Hematopoietic multipotent progenitor cell treated with erythropoietin and hydrocortisone succinate and interleukin-3 and kit ligand, for 4 days (in vitro differentiated cells): ENCODE results near the gene AACS.
"Not testable (repeated sequence)": the region's sequence is repeated elsewhere in the genome, so short reads cannot be mapped to it uniquely, and the experiment has no call there.

ENCODE experiments used
- DNase-seq: peaks from one replicate; pipeline ENCODE4 v3.0.0-alpha.2; 2015

The AACS gene

GRCh38 chr12:125092872-125093680, 27.8 kb downstream of the AACS start:
- no peak for DNase-seq

DNA sequence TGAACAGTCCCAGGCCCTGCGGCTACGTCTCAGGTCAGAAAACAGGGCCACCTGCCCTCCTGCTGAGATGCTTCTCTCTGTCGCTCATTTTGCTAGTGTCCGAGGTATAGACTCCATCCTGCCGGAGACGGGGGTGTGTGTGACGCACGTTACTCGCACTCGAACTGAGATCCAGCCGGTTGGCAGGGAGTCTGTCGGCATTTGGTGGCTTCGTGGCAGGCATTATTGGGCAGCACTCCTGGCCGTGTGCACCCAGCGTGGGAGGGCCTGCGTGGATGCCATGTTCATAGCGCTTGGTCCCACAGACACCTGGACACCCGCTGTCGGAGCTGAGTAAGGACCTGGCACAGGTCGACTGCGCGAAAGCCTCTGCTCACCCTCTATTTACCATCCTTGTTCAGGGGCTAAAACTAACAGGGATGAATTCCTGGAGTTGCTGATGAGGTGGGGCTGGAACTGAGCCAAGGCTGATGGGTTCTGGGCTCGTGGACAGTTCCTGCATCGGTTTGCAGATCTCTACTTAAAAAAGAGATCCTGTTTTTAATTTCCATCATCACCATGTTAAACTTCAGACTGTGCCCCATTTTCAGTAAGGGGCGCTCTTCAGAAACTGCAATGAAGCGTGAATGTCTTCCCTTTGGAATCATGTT, 28.6 kb downstream of the AACS start:
- DNase-seq, result no peak

GRCh38 chr12:125096894-125097293, 31.7 kb downstream of the AACS start:
- DNase-seq, result no peak

DNA sequence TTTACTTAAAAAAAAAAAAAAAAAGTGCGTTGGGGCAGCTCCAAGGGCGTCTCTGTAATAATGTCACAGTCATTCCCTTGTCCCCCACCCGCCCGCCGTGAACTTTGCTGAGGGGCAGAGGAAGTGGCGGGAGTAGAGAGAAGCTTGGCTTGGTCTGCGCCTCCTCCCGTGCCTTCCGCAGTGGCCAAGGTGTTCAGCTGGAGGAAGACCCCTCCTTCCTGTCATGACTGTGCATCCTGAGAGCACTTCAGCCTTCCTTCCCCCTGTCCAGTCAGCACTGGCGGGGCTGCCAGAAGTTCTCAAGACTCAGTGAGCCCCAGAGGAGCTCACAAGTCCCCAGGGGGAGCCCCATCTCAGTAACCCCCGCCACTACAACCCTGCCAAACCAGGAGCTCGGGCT, 32.2 kb downstream of the AACS start:
- peak; percentile 37 for DNase-seq

DNA sequence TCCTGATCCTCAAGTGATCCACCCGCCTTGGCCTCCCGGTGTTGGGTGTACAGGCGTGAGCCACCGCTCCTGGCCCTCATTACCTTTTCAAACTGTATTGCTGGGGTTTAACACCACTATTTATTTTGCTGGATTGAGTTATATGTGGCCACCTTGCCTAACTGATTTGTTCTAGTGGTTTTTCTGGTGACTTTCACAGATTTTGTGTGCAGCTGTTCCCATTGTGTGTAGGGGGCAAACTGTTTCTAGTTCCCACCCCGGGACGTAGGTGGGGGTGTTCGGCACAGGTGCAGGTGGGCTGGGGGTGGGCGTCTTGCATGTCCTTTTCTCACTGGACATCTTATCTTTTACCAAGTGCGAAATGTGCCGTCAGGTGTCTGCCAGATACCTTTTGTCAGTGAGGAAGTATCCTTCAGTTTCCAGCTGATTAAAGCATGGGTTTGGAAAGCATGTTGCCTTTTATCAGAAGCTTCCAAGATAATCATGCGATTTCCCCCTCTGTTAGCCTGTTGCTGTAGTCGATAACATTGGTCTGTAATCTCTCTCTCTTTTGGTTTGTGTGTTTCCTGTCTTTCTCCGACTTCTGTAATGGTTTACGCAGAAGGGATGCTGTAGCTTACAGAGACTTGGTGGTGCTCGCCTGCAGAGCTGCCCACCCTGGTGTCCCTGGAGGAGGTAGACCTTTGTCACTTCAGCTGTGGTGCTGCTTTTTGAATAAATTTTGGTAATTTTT, 33.6 kb downstream of the AACS start:
- peak; percentile 62 for DNase-seq

- no peak for DNase-seq
Measured at GRCh38 chr12:125099409-125099782, 34.2 kb downstream of the AACS start.

- no peak for DNase-seq
Measured at GRCh38 chr12:125100551-125101434, 35.6 kb downstream of the AACS start.

GRCh38 chr12:125104982-125105381, 39.7 kb downstream of the AACS start:
- DNase-seq, result peak; percentile 47

- DNase-seq, result no peak
Measured at GRCh38 chr12:125105600-125105999, 40.4 kb downstream of the AACS start.

- no peak for DNase-seq
Measured at GRCh38 chr12:125110641-125111360, 45.6 kb downstream of the AACS start.

- DNase-seq, result peak; percentile 26
Measured at GRCh38 chr12:125111403-125111802, 46.2 kb downstream of the AACS start.

DNA sequence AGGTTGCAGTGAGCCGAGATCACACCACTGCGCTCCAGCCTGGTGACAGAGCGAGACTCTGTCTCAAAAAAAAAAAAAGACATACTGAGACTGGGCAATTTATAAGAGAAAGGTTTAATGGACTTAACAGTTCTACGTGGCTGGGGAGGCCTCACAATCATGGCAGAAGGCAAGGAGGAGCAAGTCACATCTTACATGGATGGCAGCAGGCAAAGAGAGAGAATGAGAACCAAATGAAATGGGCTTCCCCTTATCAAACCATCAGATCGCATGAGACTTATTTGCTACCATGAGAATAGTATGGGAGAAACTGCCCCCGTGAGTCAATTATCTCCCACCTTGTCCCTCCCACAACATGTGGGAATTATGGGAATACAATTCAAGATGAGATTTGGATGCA, 47.4 kb downstream of the AACS start:
- not testable (repeated sequence) for DNase-seq

DNA sequence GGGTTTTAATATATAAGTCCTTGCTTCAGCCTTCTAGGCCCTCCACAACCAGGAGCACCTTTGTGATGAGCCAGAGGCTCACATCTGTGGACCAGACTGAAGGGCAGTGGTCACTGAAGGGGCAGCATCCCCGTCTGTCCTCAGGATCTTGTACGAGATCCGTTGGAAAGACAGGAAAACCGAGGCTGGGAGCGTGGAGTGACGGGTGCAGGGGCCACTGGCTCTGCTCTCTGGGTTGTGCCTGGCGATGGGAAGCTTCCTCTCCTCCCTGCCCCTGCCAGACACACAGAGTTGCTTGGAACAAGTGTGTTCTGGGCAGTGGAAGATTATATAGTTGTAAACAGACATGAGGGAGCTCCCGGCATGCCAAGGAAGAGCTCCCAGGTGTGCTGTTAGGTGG, 48.0 kb downstream of the AACS start:
- no peak for DNase-seq

GRCh38 chr12:125113789-125114188, 48.6 kb downstream of the AACS start:
- DNase-seq, result no peak

DNA sequence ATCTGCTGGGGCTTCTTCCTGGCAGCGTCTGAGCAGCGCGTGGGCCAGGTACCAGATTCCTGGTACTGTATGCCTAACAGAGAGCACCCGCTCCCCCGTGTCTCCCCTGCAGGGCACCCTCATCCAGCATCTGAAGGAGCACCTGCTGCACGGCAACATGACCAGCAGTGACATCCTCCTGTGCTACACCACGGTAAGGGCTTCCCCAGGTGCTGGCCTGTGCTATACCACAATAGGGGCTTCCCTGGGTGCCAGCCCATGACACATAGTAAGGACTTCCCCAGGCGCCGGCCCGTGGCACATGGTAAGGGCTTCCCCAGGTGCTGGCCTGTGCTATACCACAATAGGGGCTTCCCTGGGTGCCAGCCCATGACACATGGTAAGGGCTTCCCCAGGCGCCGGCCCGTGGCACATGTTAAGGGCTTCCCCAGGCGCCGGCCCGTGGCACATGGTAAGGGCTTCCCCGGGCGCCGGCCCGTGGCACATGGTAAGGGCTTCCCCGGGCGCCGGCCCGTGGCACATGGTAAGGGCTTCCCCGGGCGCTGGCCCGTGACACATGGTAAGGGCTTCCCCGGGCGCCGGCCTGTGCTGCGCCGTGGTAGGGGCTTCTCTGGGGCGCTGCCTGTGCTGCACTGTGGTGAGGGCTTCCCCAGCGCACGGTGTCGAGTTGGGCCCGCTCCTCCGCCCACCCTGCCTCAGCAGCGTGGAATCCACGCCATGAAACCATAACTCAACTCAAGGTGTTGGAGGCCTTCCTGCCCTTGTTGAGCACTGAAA, 49.3 kb downstream of the AACS start:
- no peak for DNase-seq

- no peak for DNase-seq
Measured at GRCh38 chr12:125120566-125120965, 55.3 kb downstream of the AACS start.

- DNase-seq, result peak; percentile 56
Measured at GRCh38 chr12:125121106-125121505, 55.9 kb downstream of the AACS start.

GRCh38 chr12:125122668-125123067, 57.4 kb downstream of the AACS start:
- no peak for DNase-seq

DNA sequence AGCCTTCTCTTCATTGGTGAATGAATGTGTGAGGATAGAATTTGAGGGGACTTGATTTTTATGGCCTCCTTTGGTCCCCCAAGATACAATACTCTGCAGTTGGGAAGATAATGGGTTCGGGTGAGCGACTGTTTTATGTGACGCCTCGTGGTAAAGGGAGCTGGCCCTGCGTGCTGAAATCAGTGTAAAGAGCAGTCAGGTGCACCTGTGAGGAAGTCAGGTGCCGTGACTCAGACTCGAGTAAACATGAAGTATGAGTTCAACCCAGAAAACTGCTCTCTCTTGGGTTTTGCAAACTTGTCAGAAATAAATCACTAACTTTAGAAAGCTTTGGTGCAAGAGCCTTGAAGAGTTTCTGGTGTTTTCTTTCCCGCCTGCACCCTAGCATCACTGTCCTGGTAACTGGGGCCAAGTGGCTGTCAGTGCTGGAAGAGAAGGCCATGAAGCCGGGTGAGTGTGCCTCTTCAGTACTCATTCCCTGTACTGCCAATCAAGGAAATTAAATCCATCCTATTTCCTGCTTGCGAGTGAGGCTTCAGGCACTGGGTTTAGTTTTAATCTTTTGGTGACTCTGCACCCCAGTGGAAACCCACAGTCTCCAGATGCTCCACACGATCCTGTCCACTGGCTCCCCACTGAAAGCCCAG, 59.2 kb downstream of the AACS start:
- DNase-seq, result no peak

GRCh38 chr12:125125271-125125670, 60.0 kb downstream of the AACS start:
- no peak for DNase-seq
